IPS-15b (cell line): Measurements from ENCODE around the gene HRC.

Experiments
- H3K27me3 ChIP-seq: one replicate; pipeline ENCODE4 v1.6.1; 2013; ENCODE audit warnings: low read length; ENCODE audit not compliant: control insufficient read depth, insufficient read depth
- H3K36me3 ChIP-seq: one replicate; pipeline ENCODE4 v1.6.1; 2013; ENCODE audit warnings: low read length; ENCODE audit not compliant: control insufficient read depth, insufficient read depth
- H3K4me1 ChIP-seq: one replicate; pipeline ENCODE4 v1.6.1; 2013; ENCODE audit warnings: mild to moderate bottlenecking, low read length; ENCODE audit not compliant: control insufficient read depth, insufficient read depth
- H3K4me3 ChIP-seq: one replicate; pipeline ENCODE4 v1.5.1; 2013; ENCODE audit warnings: low read depth, low read length
- H3K9ac ChIP-seq: one replicate; pipeline ENCODE4 v1.6.1; 2013; ENCODE audit warnings: low read depth, mild to moderate bottlenecking, low read length
- H3K9me3 ChIP-seq: one replicate; pipeline ENCODE4 v1.6.1; 2013; ENCODE audit warnings: mild to moderate bottlenecking, low read length; ENCODE audit not compliant: control insufficient read depth, insufficient read depth

The HRC gene

DNA sequence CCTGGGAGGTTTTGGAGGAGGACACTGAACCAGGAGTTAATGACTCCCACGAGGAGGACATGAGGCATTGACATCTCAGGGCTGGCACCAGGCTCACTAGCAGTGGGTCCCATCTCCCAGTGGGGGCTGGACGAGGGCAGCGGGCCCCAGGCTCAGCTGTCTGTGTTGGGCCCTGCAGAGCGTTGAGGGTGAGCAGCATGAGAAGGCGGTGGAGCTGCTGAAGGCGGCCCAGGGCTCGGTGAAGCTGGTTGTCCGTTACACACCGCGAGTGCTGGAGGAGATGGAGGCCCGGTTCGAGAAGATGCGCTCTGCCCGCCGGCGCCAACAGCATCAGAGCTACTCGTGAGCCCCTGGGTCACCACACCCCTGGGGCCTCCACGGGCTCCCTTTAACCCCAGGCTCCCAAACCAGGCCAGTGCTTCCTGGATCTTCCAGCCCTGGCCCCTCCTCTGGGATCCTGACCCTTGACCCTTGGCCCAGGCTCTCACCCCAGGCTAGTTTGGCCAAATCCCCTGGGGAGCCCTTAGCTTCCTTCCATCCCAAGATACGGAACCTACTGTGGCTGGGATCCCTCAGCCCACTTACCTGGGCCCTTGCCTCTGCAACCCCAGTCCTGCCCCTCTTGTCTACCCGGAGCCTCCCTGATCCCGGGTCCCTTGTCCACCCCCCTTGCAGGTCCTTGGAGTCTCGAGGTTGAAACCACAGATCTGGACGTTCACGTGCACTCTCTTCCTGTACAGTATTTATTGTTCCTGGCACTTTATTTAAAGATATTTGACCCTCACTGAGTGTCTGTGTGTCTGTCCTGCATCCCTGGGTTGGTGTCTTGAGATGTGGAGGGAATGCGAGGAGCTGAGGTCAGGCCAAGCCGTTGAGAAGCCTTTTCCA, 37.3 kb downstream of the HRC start:
- no peaks in the 10 kb centered on the region for H3K4me1 ChIP-seq
- no peaks in the 10 kb centered on the region for H3K36me3 ChIP-seq
- peaks cover 24% of the 10 kb centered on the region for H3K27me3 ChIP-seq
- H3K9ac ChIP-seq = peak overlapping the region; percentile 28
- peak overlapping the region; percentile 82 for H3K4me3 ChIP-seq
- no peaks in the 10 kb centered on the region for H3K9me3 ChIP-seq

DNA sequence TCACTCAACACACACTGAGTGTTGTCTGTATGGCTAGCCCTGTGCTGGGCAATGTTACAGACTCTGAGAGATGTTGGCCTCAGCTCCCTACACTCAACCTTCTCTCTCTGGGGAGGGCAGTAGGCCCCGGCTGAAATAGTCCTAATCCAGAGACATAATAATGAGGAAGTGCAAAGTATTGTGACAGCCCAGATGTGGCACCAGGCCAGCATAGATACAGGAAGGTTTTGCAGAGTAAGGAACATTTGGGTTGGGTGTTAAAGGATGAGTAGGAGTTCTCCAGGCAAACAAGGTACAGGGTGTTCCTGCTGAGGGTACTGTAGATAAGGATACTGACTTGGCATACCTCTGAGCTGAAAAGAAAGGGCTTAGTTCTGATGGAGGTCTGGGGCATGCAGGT, 38.7 kb downstream of the HRC start:
- H3K4me3 ChIP-seq = no peak overlapping the region
- no peaks in the 10 kb centered on the region for H3K9me3 ChIP-seq
- H3K27me3 ChIP-seq = peaks cover 20% of the 10 kb centered on the region
- H3K4me1 ChIP-seq = no peaks in the 10 kb centered on the region
- H3K36me3 ChIP-seq = no peaks in the 10 kb centered on the region
- no peak overlapping the region for H3K9ac ChIP-seq

DNA sequence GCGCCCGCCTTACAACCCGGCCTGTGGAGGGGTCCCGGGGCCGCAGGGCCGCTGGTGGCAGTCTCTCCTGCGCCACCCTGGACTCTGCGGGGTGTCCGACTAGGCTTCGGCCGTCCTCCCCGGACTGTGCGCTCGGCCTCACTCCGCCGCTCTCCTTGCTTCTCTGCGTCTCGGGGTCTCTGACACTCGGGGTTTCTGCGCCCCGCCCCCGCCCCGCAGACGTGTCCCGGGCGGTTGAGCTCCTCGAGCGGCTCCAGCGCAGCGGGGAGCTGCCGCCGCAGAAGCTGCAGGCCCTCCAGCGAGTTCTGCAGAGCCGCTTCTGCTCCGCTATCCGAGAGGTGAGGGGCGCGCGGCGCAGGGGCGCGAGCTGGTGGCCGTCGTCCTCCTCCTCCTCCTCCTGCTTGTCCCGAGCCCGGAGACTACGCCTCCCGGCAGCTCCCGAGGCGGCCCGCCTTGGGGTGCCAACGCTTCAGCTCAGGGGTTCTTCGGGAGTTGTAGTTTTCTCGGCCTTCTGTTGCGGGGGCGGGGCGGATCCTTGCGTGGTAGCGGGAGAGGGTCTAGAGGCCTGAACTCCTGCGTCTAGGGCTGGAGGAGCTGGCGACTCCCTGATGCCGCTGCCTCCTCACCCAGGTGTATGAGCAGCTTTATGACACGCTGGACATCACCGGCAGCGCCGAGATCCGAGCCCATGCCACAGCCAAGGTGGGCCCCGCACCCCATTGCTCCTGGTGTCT, 40.4 kb downstream of the HRC start:
- Histone ChIP-seq H3K9me3 (no peaks in the 10 kb centered on the region), H3K9ac (no peak overlapping the region), H3K4me3 (peak overlapping the region; percentile 66), H3K4me1 (no peaks in the 10 kb centered on the region), H3K36me3 (no peaks in the 10 kb centered on the region), H3K27me3 (peaks cover 7% of the 10 kb centered on the region)

DNA sequence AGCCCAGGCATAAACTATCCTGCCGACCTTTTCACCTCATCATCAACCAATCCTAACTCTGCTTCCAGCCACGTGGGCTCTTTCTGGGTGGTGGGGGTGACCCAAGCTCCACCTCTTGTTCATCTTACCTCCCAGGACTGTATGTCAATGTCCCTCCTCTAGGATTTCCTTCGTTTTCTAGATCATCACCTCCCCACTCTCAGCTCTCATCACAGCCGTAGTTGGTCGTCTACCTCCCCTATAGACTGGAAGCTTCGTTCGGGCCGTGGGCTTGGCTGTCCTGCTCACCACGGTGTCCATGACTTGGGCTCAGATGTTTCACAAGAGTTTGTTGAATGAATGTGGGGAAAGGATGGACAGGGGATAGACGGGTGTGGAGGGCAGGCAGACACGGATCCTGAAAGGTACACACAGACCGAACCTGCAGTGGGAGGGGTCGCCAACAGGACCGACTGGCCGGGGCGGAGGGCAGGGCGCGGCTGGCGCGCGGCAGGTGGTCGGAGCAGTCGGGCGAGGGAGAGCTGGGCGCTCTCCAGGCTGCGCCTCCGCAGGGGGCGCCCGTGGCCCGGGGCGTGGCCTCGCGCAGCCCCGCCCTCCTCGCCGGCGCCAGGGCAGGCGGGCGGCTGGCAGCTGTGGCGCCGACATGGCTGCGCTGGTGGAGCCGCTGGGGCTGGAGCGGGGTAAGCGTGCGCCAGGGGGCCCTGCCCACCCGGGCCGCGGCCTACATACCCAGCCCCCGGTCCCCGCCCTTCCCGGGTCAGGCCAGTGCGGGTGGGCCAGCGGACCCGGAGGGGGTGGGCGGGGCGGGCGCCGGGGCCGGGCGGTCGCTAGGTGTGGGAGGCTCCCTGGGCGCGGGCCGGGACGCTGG, 41.2 kb downstream of the HRC start, which contains the start of gene LIN7B:
Gene LIN7B, plus strand, starts transcription at position 609 of the 868 bp plus-strand sequence. Its CDS starts 35 bp downstream, at position 644.
- H3K9ac ChIP-seq = no peak within 1 kb of the TSS
- no peaks in the 10 kb centered on the region for H3K4me1 ChIP-seq
- H3K27me3 ChIP-seq = peaks cover 5% of the 10 kb centered on the region
- H3K36me3 ChIP-seq = peaks cover 2% of the 10 kb centered on the region
- peak within 1 kb of the TSS; percentile 66 for H3K4me3 ChIP-seq
- H3K9me3 ChIP-seq = no peaks in the 10 kb centered on the region

GRCh38 chr19:49111218-49111998, 43.8 kb downstream of the HRC start:
- Histone ChIP-seq H3K9ac (no peak overlapping the region), H3K9me3 (no peaks in the 10 kb centered on the region), H3K4me1 (no peaks in the 10 kb centered on the region), H3K4me3 (no peak overlapping the region), H3K27me3 (peaks cover 5% of the 10 kb centered on the region), H3K36me3 (peaks cover 25% of the 10 kb centered on the region)

DNA sequence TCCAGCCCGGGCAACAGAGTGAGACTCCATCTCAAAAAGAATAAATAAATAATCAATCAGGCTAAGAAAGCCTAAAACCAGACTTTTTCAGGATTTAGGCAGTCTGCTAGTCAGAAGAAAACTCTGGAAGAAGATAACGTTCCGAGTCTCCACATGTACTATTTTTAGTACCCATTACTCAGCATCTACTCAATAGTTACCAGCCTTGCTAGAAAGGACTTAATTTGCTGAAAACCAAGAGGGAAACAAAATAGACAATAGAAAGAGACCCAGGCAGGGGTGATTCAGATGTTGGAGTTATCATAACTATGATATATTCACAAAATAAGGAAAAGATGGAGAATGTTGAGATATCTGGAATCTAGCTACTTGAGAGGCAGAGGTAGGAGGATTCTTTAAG, 44.6 kb downstream of the HRC start:
- Histone ChIP-seq H3K9ac (no peak overlapping the region), H3K9me3 (no peaks in the 10 kb centered on the region), H3K27me3 (peaks cover 5% of the 10 kb centered on the region), H3K36me3 (peaks cover 25% of the 10 kb centered on the region), H3K4me3 (no peak overlapping the region), H3K4me1 (no peaks in the 10 kb centered on the region)

GRCh38 chr19:49109569-49110233, 45.5 kb downstream of the HRC start:
- no peaks in the 10 kb centered on the region for H3K4me1 ChIP-seq
- H3K27me3 ChIP-seq = no peaks in the 10 kb centered on the region
- H3K4me3 ChIP-seq = no peak overlapping the region
- H3K9me3 ChIP-seq = no peaks in the 10 kb centered on the region
- H3K9ac ChIP-seq = no peak overlapping the region
- H3K36me3 ChIP-seq = peaks cover 32% of the 10 kb centered on the region

GRCh38 chr19:49109051-49109450, 46.1 kb downstream of the HRC start:
- H3K9me3 ChIP-seq = no peaks in the 10 kb centered on the region
- peak overlapping the region; percentile 2 for H3K9ac ChIP-seq
- no peaks in the 10 kb centered on the region for H3K27me3 ChIP-seq
- H3K4me1 ChIP-seq = no peaks in the 10 kb centered on the region
- peaks cover 38% of the 10 kb centered on the region for H3K36me3 ChIP-seq
- H3K4me3 ChIP-seq = no peak overlapping the region

GRCh38 chr19:49107625-49108459, 47.4 kb downstream of the HRC start:
- H3K4me1 ChIP-seq = no peaks in the 10 kb centered on the region
- H3K27me3 ChIP-seq = no peaks in the 10 kb centered on the region
- H3K9ac ChIP-seq = no peak overlapping the region
- H3K9me3 ChIP-seq = no peaks in the 10 kb centered on the region
- no peak overlapping the region for H3K4me3 ChIP-seq
- H3K36me3 ChIP-seq = peaks cover 49% of the 10 kb centered on the region

DNA sequence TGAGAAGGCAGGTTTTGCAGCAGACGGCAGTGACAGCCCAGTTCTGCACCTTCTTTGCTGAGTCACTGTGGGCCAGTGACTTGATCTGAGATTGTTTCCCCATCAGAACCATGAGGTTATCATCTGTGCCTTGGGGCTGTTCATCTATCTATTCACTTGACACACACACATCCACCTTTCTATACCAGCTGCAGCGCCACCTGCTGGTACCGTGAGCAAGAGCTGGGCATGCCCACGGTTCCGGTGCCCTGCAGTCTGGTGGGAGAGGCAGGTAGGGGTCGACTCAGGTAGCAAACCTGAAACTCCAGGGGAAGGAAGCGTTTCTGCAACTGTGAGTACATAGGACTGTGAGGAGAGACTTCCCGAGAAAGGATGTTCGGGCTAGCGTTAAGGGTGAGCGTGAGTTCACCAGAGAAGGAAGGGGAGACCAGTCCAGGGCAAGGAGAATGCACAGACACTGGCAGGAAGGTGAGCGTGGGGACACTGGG, 48.5 kb downstream of the HRC start:
- Histone ChIP-seq H3K4me1 (no peaks in the 10 kb centered on the region), H3K9ac (no peak overlapping the region), H3K4me3 (no peak overlapping the region), H3K9me3 (no peaks in the 10 kb centered on the region), H3K36me3 (peaks cover 56% of the 10 kb centered on the region), H3K27me3 (no peaks in the 10 kb centered on the region)
